Rectal smooth muscle tissue (tissue), 1 donor: Measurements from ENCODE around the gene DOK6.

ENCODE experiments used
- H3K27ac ChIP-seq: one replicate; pipeline ENCODE4 v1.7.0; 2013; ENCODE audit warnings: low read depth, low read length, inconsistent platforms
- H3K27me3 ChIP-seq: one replicate; pipeline ENCODE4 v1.7.0; 2013; ENCODE audit warnings: low read length; ENCODE audit not compliant: control insufficient read depth, insufficient read depth
- H3K36me3 ChIP-seq: one replicate; pipeline ENCODE4 v1.7.0; 2013; ENCODE audit warnings: low read length; ENCODE audit not compliant: control insufficient read depth, insufficient read depth
- H3K4me1 ChIP-seq: one replicate; pipeline ENCODE4 v1.7.0; 2013; ENCODE audit warnings: low read length; ENCODE audit not compliant: control insufficient read depth, insufficient read depth
- H3K4me3 ChIP-seq: one replicate; pipeline ENCODE4 v1.7.0; 2013; ENCODE audit warnings: low read length
- H3K9ac ChIP-seq: one replicate; pipeline ENCODE4 v1.7.0; 2013; ENCODE audit warnings: low read length

DOK6 gene

DNA sequence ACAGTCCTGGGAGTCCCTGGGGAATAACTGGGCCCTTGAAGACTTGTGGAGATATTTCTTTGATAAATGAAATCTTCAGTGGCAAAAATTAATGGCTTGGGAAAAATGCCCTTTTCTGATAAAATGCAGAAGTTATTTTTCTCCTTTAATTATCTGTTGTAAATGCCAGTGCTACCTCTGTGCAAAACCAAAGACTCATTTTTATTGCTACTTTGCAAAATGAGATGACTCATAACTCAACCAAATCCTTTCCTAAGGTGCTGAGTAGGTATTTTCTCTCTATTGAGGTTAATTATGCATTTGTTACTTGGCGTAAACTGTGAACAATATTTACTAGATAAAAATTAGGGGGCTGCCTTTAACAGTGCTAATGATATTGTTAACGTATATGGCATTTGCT lies 163.9 kb downstream of the DOK6 start:
- no peaks in the 10 kb centered on the region for H3K27me3 ChIP-seq
- H3K36me3 ChIP-seq: no peaks in the 10 kb centered on the region
- H3K4me1 ChIP-seq: no peaks in the 10 kb centered on the region
- H3K9ac ChIP-seq: no peak overlapping the region
- H3K4me3 ChIP-seq: no peak overlapping the region
- no peak overlapping the region for H3K27ac ChIP-seq

DNA sequence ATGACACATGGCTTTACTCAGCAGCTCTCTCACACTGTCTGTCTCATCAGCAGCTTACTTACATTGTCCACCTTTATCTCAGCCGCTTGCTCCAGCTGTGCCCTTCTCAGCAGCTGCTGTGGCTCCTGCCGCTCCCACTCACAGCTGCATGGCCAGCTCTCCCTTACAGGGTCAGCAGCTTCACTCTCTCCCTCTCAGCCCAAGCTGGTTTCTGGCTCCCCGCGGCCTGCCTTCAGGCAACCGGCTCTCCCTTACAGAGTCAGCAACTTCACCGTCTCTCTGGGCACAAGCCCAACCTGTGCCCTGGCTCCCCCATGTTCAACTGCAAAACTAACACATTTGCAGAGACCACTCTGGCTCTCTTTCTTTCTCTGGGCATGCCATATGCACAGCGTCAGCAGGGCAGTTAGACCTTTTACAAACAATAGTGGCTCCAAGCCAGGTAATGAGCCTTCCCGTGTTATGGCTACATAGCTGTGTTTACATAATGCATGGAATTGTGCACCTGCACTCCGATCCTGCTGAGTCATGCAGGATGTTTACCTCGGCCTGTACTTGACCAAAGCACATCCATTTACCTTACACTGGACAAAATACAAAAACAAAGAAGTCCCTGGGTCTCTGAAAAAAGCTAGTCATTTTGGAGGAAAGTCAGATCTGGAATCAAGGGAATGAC lies 167.3 kb downstream of the DOK6 start:
- no peaks in the 10 kb centered on the region for H3K4me1 ChIP-seq
- H3K4me3 ChIP-seq: no peak overlapping the region
- no peaks in the 10 kb centered on the region for H3K36me3 ChIP-seq
- no peaks in the 10 kb centered on the region for H3K27me3 ChIP-seq
- no peak overlapping the region for H3K9ac ChIP-seq
- no peak overlapping the region for H3K27ac ChIP-seq

GRCh38 chr18:69569133-69569532 lies 168.4 kb downstream of the DOK6 start:
- no peak overlapping the region for H3K9ac ChIP-seq
- no peak overlapping the region for H3K27ac ChIP-seq
- H3K4me1 ChIP-seq: no peaks in the 10 kb centered on the region
- H3K4me3 ChIP-seq: no peak overlapping the region
- no peaks in the 10 kb centered on the region for H3K36me3 ChIP-seq
- H3K27me3 ChIP-seq: no peaks in the 10 kb centered on the region

GRCh38 chr18:69574401-69574800 lies 173.7 kb downstream of the DOK6 start:
- H3K4me3 ChIP-seq: no peak overlapping the region
- H3K4me1 ChIP-seq: no peaks in the 10 kb centered on the region
- H3K9ac ChIP-seq: no peak overlapping the region
- H3K27me3 ChIP-seq: no peaks in the 10 kb centered on the region
- no peak overlapping the region for H3K27ac ChIP-seq
- no peaks in the 10 kb centered on the region for H3K36me3 ChIP-seq

DNA sequence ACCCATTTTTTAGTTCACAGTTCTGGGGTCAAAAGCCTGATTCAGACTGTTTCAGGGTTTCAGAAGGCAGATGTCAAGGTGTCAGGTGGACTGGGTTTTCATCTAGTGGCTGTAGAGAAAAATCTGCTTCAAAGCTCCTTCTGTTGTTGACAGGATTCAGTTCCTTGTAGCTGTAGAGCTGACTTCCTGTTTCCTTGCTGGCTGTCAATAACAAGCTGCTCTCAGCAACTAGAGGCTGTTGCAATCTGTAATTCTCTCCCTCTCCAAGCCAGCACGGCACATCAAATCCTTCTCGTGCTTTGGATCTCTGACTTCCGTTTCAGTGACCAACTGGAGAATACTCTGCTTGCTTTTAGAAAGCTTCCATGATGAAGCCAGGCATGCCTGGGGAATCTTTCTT lies 179.4 kb downstream of the DOK6 start:
- Histone ChIP-seq H3K4me1 (no peaks in the 10 kb centered on the region), H3K27me3 (no peaks in the 10 kb centered on the region), H3K36me3 (no peaks in the 10 kb centered on the region), H3K9ac (no peak overlapping the region), H3K4me3 (no peak overlapping the region), H3K27ac (no peak overlapping the region)

GRCh38 chr18:69584429-69584828 lies 183.7 kb downstream of the DOK6 start:
- Histone ChIP-seq H3K36me3 (no peaks in the 10 kb centered on the region), H3K4me1 (no peaks in the 10 kb centered on the region), H3K9ac (no peak overlapping the region), H3K27ac (no peak overlapping the region), H3K4me3 (no peak overlapping the region), H3K27me3 (no peaks in the 10 kb centered on the region)

GRCh38 chr18:69585696-69586095 lies 185.0 kb downstream of the DOK6 start:
- no peak overlapping the region for H3K9ac ChIP-seq
- no peak overlapping the region for H3K27ac ChIP-seq
- H3K27me3 ChIP-seq: no peaks in the 10 kb centered on the region
- H3K4me1 ChIP-seq: no peaks in the 10 kb centered on the region
- no peak overlapping the region for H3K4me3 ChIP-seq
- no peaks in the 10 kb centered on the region for H3K36me3 ChIP-seq

GRCh38 chr18:69586537-69586936 lies 185.8 kb downstream of the DOK6 start:
- H3K4me3 ChIP-seq: no peak overlapping the region
- no peaks in the 10 kb centered on the region for H3K27me3 ChIP-seq
- H3K36me3 ChIP-seq: no peaks in the 10 kb centered on the region
- no peak overlapping the region for H3K27ac ChIP-seq
- H3K9ac ChIP-seq: no peak overlapping the region
- no peaks in the 10 kb centered on the region for H3K4me1 ChIP-seq

DNA sequence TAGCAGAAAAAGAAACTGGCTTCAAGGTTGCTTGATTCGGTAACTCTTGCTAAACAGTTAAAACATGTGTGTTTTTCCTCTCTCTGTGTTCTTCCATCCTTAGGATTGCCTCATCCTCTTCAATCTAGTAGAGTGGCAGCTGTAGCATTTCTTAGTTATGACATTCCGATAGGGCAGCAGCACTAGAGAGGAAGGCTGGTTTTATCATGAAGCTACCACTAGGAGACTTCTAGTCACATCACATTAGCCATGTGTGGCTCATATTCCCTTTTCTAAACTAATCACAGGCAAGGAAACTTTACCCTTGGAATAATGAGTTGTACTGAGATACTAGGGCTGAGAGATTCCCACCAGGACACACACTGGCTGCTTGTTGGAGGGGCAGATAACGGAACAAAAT lies 187.6 kb downstream of the DOK6 start:
- Histone ChIP-seq H3K4me3 (no peak overlapping the region), H3K27ac (no peak overlapping the region), H3K9ac (no peak overlapping the region), H3K36me3 (no peaks in the 10 kb centered on the region), H3K27me3 (no peaks in the 10 kb centered on the region), H3K4me1 (no peaks in the 10 kb centered on the region)

- Histone ChIP-seq H3K27me3 (no peaks in the 10 kb centered on the region), H3K9ac (no peak overlapping the region), H3K27ac (no peak overlapping the region), H3K4me3 (no peak overlapping the region), H3K4me1 (no peaks in the 10 kb centered on the region), H3K36me3 (no peaks in the 10 kb centered on the region)
These were observed 189.5 kb downstream of the DOK6 start for GRCh38 chr18:69590150-69590549.

DNA sequence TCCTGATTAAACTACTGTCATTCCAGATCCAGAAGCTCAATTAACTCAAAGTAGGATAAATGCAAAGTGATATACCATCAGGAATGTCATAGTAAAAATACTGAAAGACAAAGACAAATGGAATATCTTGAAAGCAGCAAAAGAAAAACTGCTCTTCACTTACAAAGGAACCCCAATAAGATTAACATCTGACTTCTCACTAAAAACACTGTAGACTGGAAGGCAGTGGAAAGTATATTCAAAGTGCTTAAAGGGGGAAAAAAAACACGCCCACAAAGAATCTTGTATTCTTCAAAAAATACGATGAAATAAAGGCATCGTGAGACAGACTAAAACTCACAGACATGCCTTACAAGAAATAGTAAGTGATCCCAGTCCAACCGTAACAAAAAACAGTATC lies 195.7 kb downstream of the DOK6 start:
- Histone ChIP-seq H3K27ac (no peak overlapping the region), H3K4me3 (no peak overlapping the region), H3K9ac (no peak overlapping the region), H3K27me3 (no peaks in the 10 kb centered on the region), H3K4me1 (no peaks in the 10 kb centered on the region), H3K36me3 (no peaks in the 10 kb centered on the region)

- H3K4me1 ChIP-seq: no peaks in the 10 kb centered on the region
- H3K27me3 ChIP-seq: no peaks in the 10 kb centered on the region
- H3K4me3 ChIP-seq: no peak overlapping the region
- no peak overlapping the region for H3K9ac ChIP-seq
- H3K27ac ChIP-seq: no peak overlapping the region
- no peaks in the 10 kb centered on the region for H3K36me3 ChIP-seq
These were observed 196.9 kb downstream of the DOK6 start for GRCh38 chr18:69597561-69597960.

- no peaks in the 10 kb centered on the region for H3K27me3 ChIP-seq
These were observed 198.7 kb downstream of the DOK6 start for GRCh38 chr18:69599377-69599776.

More at GRCh38 chr18:69599377-69599776, 198.7 kb downstream of the DOK6 start:
- Histone ChIP-seq H3K36me3 (no peaks in the 10 kb centered on the region), H3K4me1 (no peaks in the 10 kb centered on the region), H3K27ac (no peak overlapping the region), H3K4me3 (no peak overlapping the region), H3K9ac (no peak overlapping the region)
